ENCODE data around the gene HS2ST1.

Gene HS2ST1

DNA sequence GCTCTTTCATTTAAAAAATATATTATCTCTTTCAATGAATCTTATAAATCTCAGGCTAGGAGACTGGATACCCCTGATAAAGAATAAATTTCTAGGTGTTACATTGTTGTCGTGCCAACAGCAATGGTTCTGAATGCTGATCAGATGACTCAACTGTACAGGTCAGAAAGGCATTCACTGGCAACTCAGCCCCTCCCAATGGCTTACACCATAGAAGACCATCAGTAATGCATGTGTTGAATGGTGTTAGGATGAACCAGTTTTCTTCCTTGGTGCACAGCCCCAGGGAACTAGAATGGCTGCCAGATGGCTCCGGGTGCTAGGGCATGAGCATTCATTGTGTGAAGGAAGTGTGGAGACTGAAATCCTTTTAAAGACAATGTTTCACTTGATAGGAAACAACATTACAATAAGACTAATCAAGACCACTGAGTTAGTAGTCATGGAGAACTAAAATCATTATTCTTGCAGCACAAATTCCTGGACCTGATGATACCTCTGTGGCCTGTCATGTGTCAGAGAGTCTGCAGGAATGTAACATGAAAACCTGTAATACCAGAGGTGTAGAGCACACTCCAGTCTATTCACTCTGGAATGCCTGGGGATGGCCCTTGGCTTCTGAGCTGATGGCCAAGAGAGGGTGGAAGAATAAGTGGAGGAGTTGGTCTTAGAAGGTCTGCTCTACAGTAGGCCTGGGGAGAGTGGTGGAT lies 226.6 kb downstream of the HS2ST1 start:
- TF ChIP-seq SPI1 (IDR thresholded peaks at IDR 0.05; ENCODE audit: borderline replicate concordance, low read depth) = no peak
- TF ChIP-seq, protein P1, sequence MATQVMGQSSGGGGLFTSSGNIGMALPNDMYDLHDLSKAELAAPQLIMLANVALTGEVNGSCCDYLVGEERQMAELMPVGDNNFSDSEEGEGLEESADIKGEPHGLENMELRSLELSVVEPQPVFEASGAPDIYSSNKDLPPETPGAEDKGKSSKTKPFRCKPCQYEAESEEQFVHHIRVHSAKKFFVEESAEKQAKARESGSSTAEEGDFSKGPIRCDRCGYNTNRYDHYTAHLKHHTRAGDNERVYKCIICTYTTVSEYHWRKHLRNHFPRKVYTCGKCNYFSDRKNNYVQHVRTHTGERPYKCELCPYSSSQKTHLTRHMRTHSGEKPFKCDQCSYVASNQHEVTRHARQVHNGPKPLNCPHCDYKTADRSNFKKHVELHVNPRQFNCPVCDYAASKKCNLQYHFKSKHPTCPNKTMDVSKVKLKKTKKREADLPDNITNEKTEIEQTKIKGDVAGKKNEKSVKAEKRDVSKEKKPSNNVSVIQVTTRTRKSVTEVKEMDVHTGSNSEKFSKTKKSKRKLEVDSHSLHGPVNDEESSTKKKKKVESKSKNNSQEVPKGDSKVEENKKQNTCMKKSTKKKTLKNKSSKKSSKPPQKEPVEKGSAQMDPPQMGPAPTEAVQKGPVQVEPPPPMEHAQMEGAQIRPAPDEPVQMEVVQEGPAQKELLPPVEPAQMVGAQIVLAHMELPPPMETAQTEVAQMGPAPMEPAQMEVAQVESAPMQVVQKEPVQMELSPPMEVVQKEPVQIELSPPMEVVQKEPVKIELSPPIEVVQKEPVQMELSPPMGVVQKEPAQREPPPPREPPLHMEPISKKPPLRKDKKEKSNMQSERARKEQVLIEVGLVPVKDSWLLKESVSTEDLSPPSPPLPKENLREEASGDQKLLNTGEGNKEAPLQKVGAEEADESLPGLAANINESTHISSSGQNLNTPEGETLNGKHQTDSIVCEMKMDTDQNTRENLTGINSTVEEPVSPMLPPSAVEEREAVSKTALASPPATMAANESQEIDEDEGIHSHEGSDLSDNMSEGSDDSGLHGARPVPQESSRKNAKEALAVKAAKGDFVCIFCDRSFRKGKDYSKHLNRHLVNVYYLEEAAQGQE (IDR thresholded peaks at IDR 0.05; ENCODE audit: insufficient replicate concordance, low read depth) = no peak
- TF ChIP-seq POLR2AphosphoS5 (IDR thresholded peaks at IDR 0.05; ENCODE audit: low read depth) = no peak
- TF ChIP-seq, protein P2, sequence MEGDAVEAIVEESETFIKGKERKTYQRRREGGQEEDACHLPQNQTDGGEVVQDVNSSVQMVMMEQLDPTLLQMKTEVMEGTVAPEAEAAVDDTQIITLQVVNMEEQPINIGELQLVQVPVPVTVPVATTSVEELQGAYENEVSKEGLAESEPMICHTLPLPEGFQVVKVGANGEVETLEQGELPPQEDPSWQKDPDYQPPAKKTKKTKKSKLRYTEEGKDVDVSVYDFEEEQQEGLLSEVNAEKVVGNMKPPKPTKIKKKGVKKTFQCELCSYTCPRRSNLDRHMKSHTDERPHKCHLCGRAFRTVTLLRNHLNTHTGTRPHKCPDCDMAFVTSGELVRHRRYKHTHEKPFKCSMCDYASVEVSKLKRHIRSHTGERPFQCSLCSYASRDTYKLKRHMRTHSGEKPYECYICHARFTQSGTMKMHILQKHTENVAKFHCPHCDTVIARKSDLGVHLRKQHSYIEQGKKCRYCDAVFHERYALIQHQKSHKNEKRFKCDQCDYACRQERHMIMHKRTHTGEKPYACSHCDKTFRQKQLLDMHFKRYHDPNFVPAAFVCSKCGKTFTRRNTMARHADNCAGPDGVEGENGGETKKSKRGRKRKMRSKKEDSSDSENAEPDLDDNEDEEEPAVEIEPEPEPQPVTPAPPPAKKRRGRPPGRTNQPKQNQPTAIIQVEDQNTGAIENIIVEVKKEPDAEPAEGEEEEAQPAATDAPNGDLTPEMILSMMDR (IDR thresholded peaks at IDR 0.05; ENCODE audit: insufficient read depth, low read length) = no peak
- no peak for TF ChIP-seq GABPA (IDR thresholded peaks at IDR 0.05; ENCODE audit: low read depth)
- H3K27ac ChIP-seq (replicated peaks) = no peak overlapping the region
- no peak for DNase-seq (ENCODE audit: low read depth in 1 of 2, low spot score in 1 of 2)
- no peaks in the 10 kb centered on the region for H3K27me3 ChIP-seq (ENCODE audit: insufficient read depth, poor library complexity, severe bottlenecking)
- H3K4me3 ChIP-seq (replicated peaks; ENCODE audit: insufficient read depth, low read length) = no peak overlapping the region

DNA sequence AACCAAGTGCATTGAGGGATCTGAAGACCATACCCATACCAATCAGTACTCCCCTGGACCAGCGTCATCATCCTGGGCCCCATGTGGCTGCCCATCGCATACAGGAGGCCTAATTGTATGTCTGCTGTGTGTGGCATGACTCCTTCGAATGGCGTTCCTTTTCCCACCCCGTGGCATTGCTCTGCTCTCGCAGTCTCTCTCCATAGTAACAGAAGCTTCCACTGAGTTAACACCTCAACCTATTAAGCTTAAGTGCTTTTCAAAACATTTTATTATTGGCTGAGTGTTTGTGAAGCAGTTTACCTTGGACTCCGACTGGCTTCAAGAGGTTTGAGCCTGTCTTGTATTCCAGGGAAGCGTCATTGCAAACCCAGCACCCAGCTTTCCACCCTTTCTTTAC lies 227.1 kb downstream of the HS2ST1 start:
- TF ChIP-seq, protein P2 (IDR thresholded peaks at IDR 0.05; ENCODE audit: insufficient read depth, low read length) = no peak
- TF ChIP-seq SPI1 (IDR thresholded peaks at IDR 0.05; ENCODE audit: borderline replicate concordance, low read depth) = no peak
- no peak overlapping the region for H3K27ac ChIP-seq (replicated peaks)
- DNase-seq (ENCODE audit: low read depth in 1 of 2, low spot score in 1 of 2) = no peak

DNA sequence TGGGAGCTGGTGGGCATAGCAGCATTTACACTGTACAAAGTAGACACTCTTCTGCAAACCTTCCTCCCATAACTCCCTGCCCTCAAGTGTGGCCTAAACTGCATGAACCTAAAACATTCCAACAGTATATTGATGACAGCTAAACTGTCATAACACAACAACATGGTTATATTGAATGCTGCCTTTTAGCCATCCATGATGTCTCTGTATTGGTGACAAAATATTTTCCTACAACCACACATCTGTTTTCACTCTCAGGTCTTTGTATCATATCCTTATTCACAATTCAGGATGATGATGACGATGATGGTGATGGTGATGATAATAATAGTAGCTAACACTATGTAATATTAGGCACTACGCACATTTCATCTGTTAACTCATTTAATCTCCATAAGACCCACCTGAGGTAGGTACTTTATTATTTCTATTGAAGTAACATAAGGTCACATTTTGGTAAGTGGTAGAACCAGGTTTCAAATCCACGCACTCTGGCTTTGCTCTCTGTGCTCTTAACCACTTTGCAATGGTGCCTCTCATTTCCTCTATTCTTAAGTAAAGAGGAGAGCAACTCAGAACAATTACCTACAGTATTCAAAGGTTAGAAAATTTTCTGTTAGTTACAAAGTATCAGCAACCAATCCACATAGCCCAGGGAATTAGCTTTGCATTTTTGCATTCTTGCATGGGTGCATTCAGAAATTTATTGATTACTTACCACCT lies 229.1 kb downstream of the HS2ST1 start:
- H3K27me3 ChIP-seq (ENCODE audit: insufficient read depth, poor library complexity, severe bottlenecking) = no peaks in the 10 kb centered on the region
- no peak for DNase-seq (ENCODE audit: low read depth in 1 of 2, low spot score in 1 of 2)
- TF ChIP-seq, protein P1 (IDR thresholded peaks at IDR 0.05; ENCODE audit: insufficient replicate concordance, low read depth) = no peak
- TF ChIP-seq POLR2AphosphoS5 (IDR thresholded peaks at IDR 0.05; ENCODE audit: low read depth) (no peak), SPI1 (IDR thresholded peaks at IDR 0.05; ENCODE audit: borderline replicate concordance, low read depth) (no peak), GABPA (IDR thresholded peaks at IDR 0.05; ENCODE audit: low read depth) (no peak)
- TF ChIP-seq, protein P2 (IDR thresholded peaks at IDR 0.05; ENCODE audit: insufficient read depth, low read length) = no peak
- H3K27ac ChIP-seq (replicated peaks) = no peak overlapping the region
- H3K4me3 ChIP-seq (replicated peaks; ENCODE audit: insufficient read depth, low read length) = no peak overlapping the region

More for the DNA sequence above, 227.1 kb downstream of the HS2ST1 start:
- H3K4me3 ChIP-seq (replicated peaks; ENCODE audit: insufficient read depth, low read length) = no peak overlapping the region
- H3K27me3 ChIP-seq (ENCODE audit: insufficient read depth, poor library complexity, severe bottlenecking) = no peaks in the 10 kb centered on the region

Data from HL-60 (cell line).